Midbrain (tissue), 1 donor: ENCODE data around the gene ZBTB7B.
A peak's percentile ranks its signal among the peaks of the same experiment; 100 is the strongest.

Source experiments
- DNase-seq: peaks from one replicate; lab custom pipeline; 2025; lab: John Stamatoyannopoulos, UW

The ZBTB7B gene

DNA sequence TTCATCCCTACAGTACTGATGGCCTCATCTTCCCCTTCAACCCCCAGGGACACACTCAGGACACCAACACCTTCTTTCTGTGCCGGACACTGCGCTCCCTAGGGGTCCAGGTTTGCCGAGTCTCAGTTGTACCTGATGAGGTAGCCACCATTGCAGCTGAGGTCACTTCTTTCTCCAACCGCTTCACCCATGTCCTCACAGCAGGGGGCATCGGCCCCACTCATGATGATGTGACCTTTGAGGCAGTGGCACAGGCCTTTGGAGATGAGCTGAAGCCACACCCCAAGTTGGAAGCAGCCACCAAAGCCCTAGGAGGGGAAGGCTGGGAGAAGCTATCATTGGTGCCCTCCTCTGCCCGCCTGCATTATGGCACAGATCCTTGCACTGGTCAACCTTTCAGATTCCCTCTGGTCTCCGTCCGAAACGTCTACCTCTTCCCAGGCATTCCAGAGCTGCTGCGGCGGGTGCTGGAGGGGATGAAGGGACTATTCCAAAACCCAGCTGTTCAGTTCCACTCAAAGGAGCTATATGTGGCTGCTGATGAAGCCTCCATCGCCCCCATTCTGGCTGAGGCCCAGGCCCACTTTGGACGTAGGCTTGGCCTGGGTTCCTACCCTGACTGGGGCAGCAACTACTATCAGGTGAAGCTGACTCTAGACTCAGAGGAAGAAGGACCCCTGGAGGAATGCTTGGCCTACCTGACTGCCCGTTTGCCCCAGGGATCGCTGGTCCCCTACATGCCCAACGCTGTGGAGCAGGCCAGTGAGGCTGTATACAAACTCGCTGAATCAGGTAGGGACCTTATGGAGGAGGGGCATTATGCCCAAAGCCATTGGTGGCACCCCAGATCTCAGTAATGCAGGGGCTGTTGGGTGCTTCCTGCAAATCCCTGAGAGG is 14.3 kb upstream of the ZBTB7B start:
- DNase-seq, result no peak

DNA sequence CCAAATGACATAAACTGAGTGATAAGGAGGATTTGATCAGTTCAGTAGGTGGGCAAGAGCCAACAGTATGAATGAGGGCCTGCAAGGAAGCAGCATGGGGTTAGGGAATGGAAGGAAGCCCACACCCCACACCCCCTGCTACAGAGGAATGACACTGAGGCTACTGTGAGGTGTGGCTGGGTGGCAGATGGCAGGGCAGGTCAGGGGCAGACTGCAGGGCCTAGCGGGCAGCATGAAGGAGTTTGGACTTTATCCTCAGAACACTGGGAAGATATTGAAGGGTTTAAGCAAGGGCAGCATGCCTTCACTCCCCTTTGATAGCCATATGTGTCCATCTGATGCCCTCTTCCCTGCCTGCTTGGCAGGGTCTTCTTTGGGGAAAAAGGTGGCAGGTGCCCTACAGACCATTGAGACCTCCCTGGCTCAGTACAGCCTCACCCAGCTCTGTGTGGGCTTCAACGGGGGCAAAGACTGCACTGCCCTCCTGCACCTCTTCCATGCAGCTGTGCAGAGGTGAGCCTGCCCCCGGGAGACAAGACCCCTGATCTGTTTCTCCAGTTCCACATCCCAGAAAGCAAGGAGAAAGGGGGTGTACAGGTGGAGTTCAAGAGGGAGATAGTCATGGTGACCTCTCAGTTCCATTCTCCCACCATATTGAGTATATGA is 13.3 kb upstream of the ZBTB7B start:
- no peak for DNase-seq

DNA sequence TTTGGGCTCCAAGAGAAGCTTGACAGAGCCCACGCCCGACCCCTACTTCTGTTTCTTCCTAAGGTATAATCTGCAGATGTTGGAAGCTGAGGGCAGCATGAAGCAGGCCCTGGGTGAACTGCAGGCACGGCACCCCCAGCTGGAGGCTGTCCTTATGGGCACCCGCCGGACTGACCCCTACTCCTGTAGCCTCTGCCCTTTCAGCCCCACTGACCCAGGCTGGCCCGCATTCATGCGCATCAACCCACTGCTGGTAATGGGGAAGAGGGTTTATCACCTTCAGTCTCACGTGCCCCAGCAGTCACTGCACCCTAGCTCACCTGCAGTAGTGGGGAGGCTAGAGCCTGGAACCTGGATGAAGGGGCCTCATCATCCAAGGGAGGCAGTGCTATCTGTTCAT is 12.3 kb upstream of the ZBTB7B start:
- DNase-seq, result no peak

DNA sequence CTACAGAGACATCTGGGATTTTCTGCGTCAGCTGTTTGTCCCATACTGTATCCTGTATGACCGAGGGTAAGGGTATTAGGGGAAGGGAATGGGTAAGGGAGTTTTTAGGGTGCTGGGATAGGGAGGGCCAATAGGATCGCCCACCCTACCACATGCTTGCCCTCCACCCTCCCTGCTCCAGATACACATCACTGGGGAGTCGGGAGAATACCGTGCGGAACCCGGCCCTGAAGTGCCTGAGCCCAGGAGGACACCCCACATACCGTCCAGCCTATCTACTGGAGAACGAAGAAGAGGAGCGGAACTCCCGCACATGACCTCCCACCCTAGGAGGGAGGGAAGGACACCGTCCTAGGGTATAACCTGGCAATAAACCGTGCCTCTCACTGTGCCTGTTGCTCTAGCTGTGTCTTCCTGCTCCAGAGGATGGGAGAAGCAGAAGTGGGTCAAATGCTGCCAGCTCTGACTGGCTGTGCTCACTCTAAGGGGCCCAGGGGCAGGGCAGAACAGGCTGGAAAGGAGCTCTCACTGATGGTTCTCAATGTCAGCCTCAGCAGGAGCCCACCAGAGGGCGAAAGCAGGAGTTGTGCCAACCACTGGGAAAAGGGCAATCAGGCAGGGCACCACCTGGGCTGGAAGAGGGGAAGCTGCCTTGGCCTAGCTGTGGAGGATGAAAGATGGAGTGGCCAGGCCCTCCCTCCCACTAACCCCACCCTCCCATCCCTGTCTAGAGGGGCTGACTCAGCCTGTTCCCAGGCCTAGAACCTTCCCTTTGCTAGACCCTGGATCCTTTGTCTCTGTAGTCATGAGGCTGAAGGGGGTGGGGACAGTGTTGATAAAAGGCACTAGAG is 9.7 kb upstream of the ZBTB7B start:
- no peak for DNase-seq

DNA sequence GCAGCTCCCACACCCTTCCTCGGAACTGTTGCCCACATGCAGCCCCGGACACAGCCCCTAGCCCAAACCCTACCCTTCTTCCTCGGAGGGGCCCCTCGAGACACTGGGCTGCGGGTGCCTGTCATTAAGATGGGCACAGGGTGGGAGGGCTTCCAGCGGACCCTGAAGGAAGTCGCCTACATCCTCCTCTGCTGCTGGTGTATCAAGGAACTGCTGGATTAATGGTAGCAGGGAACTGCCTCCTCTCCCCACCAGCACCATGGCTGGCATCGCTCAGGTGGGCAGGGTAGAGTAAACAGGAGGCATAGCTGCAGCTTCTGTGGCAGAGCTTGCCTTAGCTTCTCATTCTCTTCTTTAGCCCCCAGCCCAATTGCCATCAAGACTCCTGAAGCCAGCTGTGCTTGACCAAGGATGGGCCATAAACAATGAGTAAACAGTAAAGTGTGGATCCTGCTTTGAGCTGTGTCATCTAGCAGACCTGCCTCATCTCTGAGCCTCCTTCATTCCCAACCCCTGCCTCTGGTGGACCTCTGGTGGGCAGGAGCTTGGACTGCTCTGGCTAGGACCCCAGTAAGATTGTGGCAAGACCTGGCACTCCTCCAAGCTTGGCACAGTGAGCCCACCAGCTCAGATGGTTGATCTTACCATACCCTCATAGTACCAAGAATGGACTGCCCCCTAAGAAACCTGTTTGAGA is 8.9 kb upstream of the ZBTB7B start, which contains the start of gene LENEP:
Gene LENEP, plus strand, starts transcription at position 15 of the 697 bp plus-strand sequence. Its CDS starts 22 bp downstream, at position 37.
- no peak for DNase-seq

DNA sequence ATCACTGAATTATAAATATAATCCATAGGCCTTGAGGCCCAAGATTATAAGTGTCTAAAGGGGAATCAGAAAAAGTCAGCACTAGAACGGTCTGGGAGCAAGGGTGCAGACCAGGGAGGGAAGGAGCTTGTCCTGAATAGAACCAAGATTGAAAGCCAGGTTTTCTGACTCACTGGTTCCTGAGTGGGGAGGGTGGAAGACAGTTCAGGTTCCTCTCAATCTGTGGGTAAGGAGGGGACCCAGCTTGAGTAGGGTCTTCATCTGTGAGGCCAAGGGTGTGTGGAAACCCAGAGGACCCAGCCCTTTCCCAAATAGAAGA is 8.4 kb upstream of the ZBTB7B start:
- no peak for DNase-seq

DNA sequence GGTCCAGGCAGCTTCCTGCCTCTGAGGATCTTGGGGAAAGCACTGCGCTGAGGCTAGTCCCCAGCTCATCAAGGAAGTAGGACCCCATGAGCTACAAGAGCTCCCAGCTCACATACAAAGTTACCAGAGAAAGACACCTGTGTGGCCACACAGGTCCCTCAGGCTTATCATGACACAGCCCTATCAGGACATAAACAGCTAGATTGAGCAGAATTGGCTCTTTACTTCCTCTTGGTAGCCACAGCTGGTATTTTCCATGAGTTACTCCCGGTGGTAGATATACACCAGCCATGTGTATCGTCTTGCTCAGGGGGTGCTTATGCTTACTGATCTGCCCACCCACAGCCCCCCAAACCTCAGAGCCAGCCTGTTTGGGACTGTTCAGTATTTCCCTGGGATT is 8.0 kb upstream of the ZBTB7B start:
- no peak for DNase-seq

DNA sequence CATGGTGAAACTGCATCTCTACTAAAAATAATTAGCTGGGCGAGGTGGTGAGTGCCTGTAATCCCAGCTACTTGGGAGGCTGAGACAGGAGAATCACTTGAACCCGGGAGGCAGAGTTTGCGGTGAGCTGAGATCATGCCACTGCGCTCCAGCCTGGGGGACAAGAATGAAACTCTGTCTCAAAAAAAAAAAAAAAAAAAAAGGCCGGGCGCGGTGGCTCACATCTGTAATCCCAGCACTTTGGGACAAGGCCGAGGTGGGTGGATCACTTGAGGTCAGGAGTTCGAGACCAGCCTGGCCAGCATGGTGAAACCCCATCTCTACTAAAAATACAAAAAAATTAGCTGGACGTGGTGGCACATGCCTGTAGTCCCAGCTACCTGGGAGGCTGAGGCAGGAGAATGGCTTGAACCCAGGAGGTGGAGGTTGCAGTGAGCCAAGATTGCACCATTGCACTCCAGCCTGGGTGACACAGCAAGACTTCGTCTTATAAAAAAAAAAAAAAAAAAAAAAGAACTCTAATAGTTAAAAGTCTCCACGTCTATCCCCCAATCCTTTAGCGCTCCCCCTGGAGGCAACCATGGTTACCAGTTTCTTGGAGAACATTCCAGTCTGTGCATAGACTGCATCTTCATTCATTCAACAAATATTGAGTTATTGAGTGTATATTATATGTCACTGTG is 7.2 kb upstream of the ZBTB7B start:
- DNase-seq, result peak; percentile 48

DNA sequence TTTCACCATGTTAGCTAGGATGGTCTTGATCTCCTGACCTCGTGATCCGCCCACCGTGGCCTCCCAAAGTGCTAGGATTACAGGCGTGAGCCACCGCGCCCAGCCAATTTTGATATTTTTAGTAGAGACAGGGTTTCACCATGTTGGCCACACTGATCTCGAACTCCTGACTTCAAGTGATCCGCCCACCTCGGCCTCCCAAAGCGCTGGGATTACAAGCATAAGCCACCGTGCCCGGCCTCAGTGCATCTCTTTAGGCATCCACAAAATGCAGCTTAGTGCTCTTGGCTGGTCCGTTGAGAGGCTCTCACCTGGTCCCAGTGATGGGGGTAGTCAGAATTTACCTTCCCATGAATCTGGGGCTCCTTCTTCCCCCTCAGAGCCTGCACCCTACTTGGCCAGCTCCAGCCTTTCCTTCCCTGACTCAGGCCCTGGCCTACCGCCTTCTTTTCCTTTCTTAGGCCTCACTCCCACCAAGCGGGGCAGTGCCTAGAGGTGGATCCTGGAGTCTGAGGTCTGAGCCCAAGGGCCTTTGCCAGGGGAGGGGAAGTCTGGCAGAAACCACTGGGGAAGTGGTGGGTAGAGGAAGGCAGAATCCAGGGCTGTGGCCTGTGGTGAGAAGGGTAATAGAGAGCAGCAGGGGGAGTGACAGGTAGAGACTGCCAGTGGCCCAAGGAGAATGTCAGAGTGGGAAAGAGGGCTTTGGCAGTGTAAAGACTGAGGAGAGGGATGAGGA is 5.5 kb upstream of the ZBTB7B start:
- no peak for DNase-seq

DNA sequence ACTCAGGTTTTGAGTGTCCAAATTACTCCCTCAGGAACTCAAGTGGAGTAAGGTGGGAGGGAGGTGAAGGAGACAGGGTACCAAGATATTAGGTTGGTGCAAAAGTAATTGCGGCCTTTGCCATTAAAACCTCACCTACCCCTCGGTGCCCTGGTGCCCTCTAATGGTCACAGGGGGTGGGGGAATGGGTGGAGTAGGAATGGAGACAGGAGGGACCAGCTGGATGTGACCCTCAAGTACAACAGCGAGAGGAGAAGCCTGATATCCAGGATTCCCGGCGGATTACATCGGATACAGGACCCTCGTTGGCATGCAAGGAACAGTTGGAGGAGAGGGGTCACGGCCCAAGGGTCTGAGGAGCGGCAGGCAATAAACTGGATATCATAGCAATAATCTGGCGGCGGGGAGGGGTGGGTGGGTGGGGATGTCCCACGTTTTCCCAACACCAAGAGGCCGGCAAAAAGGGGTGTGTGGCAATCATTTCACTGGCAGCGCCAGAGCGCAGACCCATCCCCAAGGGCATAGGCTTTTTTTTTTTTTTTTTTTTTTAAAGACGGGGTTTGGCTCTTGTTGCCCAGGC is 4.3 kb upstream of the ZBTB7B start:
- no peak for DNase-seq

DNA sequence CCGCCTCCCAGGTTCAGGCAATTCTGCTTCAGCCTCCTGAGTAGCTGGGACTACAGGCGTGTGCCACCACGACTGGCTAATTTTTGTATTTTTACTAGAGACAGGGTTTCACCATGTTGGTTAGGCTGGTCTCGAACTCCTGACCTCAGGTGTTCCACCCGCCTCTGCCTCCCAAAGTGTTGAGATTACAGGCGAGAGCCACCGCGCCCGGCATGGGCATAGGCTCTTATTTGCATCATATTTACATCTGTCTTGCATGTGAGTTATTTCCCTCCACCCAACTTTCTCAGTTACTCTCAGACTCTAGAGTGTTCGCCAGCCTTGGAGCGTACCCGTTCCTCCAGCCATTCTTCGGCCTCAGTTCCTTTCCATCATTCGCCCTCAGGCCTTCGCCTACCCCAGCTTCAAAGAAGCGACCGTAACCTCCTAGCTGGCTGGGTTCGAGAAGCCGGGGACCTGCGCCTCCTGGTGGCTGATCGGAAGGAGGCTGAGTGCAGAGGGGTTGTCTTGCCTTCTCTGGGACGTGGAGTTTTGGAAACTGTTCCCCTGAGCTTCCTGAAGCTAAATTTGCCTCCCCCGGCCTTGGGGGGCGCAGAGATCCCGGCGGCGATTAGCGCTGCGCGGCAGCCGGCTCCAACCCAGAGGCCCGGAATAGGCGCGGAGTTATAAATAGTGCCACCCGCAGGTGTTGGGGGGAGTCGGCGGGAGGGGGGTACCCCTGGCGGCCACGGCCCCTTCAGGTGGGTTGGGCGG is 3.6 kb upstream of the ZBTB7B start:
- peak; percentile 18 for DNase-seq

DNA sequence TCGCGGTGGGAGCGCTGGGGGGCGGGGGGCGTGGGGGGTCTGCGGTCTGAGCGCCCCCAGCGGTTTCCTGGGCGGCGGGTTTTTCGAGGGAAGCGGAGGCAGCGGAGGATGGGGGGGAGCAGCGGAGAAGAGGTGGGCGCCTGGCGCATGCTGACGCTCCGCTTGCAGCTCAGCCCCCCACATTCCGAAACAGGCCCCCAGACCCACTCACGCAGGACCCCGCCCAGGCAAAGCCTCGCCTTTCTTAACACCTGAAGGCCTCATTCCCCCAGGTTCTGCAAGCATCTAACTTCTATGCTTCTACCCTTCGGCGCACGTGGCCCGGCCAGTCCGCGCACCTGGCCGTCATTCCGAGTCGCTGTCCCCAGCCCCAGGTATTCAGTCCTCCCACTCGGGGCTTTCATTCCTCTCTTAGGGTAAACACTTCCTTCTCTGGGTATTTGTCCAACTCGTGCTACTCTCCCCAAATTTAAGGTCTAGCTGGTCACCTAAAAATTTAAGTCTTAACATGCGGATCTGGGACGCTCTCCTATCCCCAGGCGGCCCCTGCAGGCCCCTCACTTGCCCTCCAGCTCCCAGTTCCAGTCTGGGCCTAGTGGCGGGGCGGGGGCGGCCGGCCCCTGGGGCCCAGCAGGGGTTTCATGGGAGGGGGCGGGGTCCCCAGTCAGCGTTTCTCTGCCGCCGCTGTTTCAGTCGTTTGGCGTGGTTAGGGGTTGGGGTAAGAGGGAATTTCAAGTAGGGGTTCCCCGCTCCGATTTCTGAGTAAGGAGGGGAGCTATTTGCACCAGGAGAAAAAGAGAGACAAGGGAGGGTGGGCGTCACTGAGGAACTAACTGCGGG is 2.8 kb upstream of the ZBTB7B start:
- DNase-seq, result no peak

DNA sequence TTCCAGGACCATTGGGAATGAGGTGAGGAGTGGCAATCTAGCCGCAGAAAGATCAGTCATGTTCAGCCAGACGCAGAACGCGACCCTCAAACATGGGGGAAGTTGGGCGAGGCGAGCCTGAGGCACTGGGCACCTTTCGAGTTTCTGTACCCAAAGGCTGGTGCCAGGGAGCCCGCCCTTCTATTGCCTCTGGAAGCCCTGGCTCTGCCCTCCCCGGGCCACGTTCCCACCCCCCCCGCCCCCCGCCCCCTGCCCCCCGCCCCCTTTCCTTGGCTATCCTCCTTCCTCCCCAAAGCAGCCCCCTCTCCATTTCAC is 2.2 kb upstream of the ZBTB7B start:
- DNase-seq, result peak; percentile 77

DNA sequence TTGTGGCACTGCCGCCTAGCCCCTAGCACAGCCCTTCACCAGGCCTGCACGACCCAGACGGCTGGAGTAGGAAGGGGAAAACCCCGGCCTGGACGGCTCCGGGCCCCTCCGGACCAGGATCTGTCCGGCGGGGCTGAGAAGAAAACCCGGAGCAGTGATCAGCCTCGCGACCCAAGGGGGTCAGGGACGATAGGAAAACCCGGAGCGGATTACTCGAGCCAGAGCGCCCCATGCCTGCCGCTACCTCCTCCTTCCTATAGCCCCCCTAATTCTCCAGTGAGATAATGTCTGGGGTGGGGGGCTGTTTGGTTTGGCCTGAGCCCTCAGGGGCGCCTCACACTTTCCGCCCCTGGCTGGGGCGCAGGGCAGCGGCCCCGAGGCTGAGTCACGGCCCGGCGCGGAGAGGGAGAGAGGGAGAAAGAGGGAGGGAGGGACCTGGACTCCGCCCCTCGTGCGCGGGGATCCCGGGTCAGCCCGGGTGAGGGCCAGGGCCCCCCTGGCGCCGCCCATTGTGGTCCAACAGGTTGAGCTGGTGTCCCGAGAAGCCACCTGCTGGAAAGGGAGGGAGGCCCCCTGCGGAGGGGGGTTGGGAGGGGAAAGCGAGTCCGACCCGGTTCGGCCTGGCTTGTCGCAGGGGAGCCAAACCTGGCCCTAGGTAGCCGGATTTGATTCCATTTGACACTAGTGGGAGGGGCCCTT is 1.7 kb upstream of the ZBTB7B start:
- peak; percentile 91 for DNase-seq

DNA sequence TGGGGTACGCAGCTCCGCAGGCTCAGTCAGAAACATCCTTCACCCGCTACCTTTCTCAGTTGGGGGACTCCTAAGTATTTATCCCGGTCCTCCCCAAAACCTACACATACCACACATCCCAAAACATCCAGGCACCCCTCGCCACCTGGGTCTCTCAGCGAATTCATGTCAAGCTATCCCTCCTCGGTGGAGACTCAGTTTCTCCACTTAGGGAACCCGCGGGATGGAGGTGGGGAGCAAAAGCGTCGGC is 1.3 kb upstream of the ZBTB7B start:
- DNase-seq, result no peak

DNA sequence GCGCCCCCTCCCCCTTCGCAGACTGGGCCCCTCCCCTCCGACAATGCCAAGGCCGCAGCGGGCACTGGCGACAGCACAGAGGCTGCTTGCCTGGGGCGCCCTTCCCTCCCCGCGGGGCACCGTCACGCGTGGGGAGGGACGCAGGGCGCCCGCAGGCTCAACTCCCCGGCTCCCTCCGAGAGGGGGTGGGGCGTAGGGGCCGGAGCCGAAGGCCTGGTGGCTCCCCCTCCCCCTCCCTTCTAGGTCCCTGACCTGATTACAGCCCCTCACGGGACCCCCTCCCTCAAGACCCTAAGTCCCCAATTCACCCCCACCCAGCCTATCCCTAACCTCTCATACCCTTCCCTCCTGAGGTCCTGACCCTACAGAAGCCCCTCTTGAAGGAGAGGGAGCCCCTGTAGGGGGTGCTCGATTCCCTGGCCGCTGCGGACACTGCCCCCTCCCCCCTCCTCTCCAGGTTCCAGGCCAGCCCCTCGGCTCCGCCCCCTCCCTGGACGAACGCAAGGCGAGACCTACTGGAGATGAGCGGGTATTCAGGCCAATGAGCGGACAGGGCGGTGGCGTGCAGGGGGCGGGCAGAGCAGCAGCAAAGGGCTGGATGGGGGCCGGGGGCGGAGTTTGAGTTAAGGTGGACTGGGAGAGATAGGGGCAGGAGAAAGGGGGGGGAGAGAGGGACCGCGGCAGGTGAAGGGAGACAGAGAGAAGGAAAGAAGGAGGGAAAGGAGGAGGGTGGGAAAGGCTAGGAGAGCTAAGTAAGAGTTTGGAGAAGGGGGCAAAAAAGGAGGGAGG is 733 bp upstream of the ZBTB7B start:
- DNase-seq, result peak; percentile 99

DNA sequence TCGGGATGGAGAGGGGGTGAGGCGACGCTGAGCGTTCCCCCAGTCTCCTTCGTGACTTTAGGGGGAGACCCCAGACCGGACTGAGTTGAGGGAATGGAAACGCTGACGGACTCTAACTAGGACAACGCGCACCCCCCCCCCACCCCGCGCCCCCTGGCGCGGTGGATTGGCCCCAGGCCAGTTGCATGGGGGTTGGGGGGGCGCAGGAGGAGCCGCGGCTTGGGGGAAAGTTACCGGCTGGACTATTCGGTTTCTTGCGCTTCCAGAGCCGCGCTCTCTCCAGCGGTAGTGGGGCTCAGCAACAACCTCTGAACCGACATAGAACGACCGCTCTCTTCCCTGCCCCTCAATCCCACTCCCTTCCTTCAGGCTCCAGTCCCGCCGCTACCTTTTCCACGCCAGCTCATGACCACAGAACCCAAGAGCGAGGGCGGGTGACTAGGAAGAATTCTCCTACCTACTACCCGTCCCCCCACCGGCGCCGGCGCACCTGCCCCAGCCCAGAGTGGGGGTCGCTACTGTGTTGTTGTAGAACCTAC is 694 bp downstream of the ZBTB7B start:
- DNase-seq, result peak; percentile 58
